Right ventricle myocardium superior (tissue), 1 donor: Measurements from ENCODE around the gene LSM12. TPM values are rescaled to one million over a fixed set of nuclear protein-coding genes. Genes with fewer than 3 reads are reported as not detected.
A peak's percentile ranks its signal among the peaks of the same experiment; 100 is the strongest.

Experiments
- ATAC-seq: fragments of 200-7000 bp; cut with Tn5 transposase; one replicate; pipeline ENCODE4 v1.9.1; 2020; ENCODE audit warnings: mild to moderate bottlenecking; ENCODE audit not compliant: poor library complexity
- DNase-seq: peaks from one replicate; pipeline ENCODE4 v3.0.0-alpha.2; 2020
- intact Hi-C: fragments of 100-400 bp; cut with DNase I; formaldehyde crosslinking; loops from one replicate; pipeline ENCODE4 v1.11.2; 2022
- total RNA-seq: library from RNA; stranded (reverse); fragmentation: NEBNext Ultra II Directional; extraction: Animal tissue kit (Norgen Biotek cat#: 25700); gene quantifications from one replicate; pipeline ENCODE4 v1.2.1, GENCODE V29; 2021
- donor health status: DM: no; HTN: yes; CAD: no; lungs with severe emphysema.

Gene LSM12
- total RNA-seq, 1 donor from 2014 or later, result 46.1 TPM

- intact Hi-C loops, result no loop called here
- DNase-seq (peak; percentile 36), ATAC-seq (no peak)
These were observed 13.7 kb upstream of the LSM12 start for GRCh38 chr17:44079877-44080821.

- DNase-seq, result no peak
- ATAC-seq, result no peak
- intact Hi-C loops, result no loop called here
These were observed 11.9 kb upstream of the LSM12 start for GRCh38 chr17:44078412-44078811.

GRCh38 chr17:44077595-44077909, 11.1 kb upstream of the LSM12 start:
- ATAC-seq (no peak), DNase-seq (no peak)
- intact Hi-C loops, result no loop called here

GRCh38 chr17:44076716-44077594, 10.5 kb upstream of the LSM12 start:
- intact Hi-C loops, result no loop called here
- DNase-seq, result no peak
- ATAC-seq, result no peak

GRCh38 chr17:44075598-44076293, 9.3 kb upstream of the LSM12 start:
- intact Hi-C loops, result no loop called here
- DNase-seq, result no peak

GRCh38 chr17:44074911-44075285, 8.4 kb upstream of the LSM12 start:
- DNase-seq, result no peak
- no peak for ATAC-seq
- intact Hi-C loops, result no loop called here

More at GRCh38 chr17:44075598-44076293, 9.3 kb upstream of the LSM12 start:
- no peak for ATAC-seq

- DNase-seq, result no peak
- intact Hi-C loops, result no loop called here
- no peak for ATAC-seq
These were observed 7.9 kb upstream of the LSM12 start for GRCh38 chr17:44074231-44074910.

- no peak for DNase-seq
- intact Hi-C loops, result no loop called here
- no peak for ATAC-seq
These were observed 5.3 kb upstream of the LSM12 start for GRCh38 chr17:44071772-44072171.

- no peak for DNase-seq
- intact Hi-C loops, result no loop called here
- ATAC-seq, result no peak
These were observed 4.7 kb upstream of the LSM12 start for GRCh38 chr17:44071198-44071520.

- peak; percentile 92 for ATAC-seq
- intact Hi-C loops, result no loop called here
- DNase-seq, result peak; percentile 95
These were observed 4.2 kb upstream of the LSM12 start, which contains the start of gene G6PC3 for GRCh38 chr17:44070455-44071197. Gene G6PC3 (plus strand): TSS chr17:44070735. CDS start chr17:44070966, 231 bp downstream.

GRCh38 chr17:44069974-44070454, 3.5 kb upstream of the LSM12 start:
- intact Hi-C loops, result no loop called here
- no peak for DNase-seq

GRCh38 chr17:44067545-44067940, 1.1 kb upstream of the LSM12 start:
- DNase-seq, result no peak
- no peak for ATAC-seq
- intact Hi-C loops, result no loop called here

More at GRCh38 chr17:44069974-44070454, 3.5 kb upstream of the LSM12 start:
- peak; percentile 0 for ATAC-seq

GRCh38 chr17:44065668-44066203, 735 bp downstream of the LSM12 start:
- intact Hi-C loops, result no loop called here
- no peak for DNase-seq
- no peak for ATAC-seq

GRCh38 chr17:44063704-44064639, 2.5 kb downstream of the LSM12 start:
- intact Hi-C loops, result no loop called here
- ATAC-seq (no peak), DNase-seq (no peak)

- intact Hi-C loops, result no loop called here
- ATAC-seq, result no peak
- DNase-seq, result no peak
These were observed 3.6 kb downstream of the LSM12 start for GRCh38 chr17:44062871-44063270.

GRCh38 chr17:44061446-44061845, 5.0 kb downstream of the LSM12 start:
- no peak for DNase-seq
- ATAC-seq, result no peak
- intact Hi-C loops, result no loop called here
